Umbilical cord (tissue), 2 donors: ENCODE data around the gene DCHS2. TPM values are rescaled to one million over a fixed set of nuclear protein-coding genes. Genes with fewer than 3 reads are reported as not detected.
A peak's percentile ranks its signal among the peaks of the same experiment; 100 is the strongest.

Source experiments
- DNase-seq: peaks from one replicate; pipeline ENCODE4 v3.0.0-alpha.2; 2015; ENCODE audit warnings: low spot score
- total RNA-seq: library from RNA; depleted of rRNA; stranded (reverse); fragments of >200 nt; gene quantifications from one replicate; pipeline ENCODE4 v1.2.3, GENCODE V29; 2014; ENCODE audit warnings: low replicate concordance; ENCODE audit not compliant: insufficient read depth

The DCHS2 gene
- 10.6 TPM for total RNA-seq

- peak; percentile 70 for DNase-seq
Measured at GRCh38 chr4:154491341-154492271, at the start of gene DCHS2. Gene DCHS2, minus strand, starts transcription at chr4:154491799. Its CDS starts 444 bp downstream, at chr4:154491355.

- no peak for DNase-seq
Measured at GRCh38 chr4:154534296-154534695, 42.7 kb upstream of the DCHS2 start.

- DNase-seq: peak; percentile 76
Measured at GRCh38 chr4:154529728-154530519, 38.3 kb upstream of the DCHS2 start.

- no peak for DNase-seq
Measured at GRCh38 chr4:154528869-154529268, 37.3 kb upstream of the DCHS2 start.

GRCh38 chr4:154527308-154527707 lies 35.7 kb upstream of the DCHS2 start:
- DNase-seq: no peak

- no peak for DNase-seq
Measured at GRCh38 chr4:154526151-154526550, 34.6 kb upstream of the DCHS2 start.

- no peak for DNase-seq
Measured at GRCh38 chr4:154521607-154522006, 30.0 kb upstream of the DCHS2 start.

GRCh38 chr4:154519214-154519613 lies 27.6 kb upstream of the DCHS2 start:
- no peak for DNase-seq

GRCh38 chr4:154517591-154517990 lies 26.0 kb upstream of the DCHS2 start:
- no peak for DNase-seq

- DNase-seq: peak; percentile 52
Measured at GRCh38 chr4:154516318-154517029, 24.9 kb upstream of the DCHS2 start.

GRCh38 chr4:154511981-154512380 lies 20.4 kb upstream of the DCHS2 start:
- no peak for DNase-seq

- no peak for DNase-seq
Measured at GRCh38 chr4:154511548-154511947, 19.9 kb upstream of the DCHS2 start.

GRCh38 chr4:154507156-154507555 lies 15.6 kb upstream of the DCHS2 start:
- peak; percentile 50 for DNase-seq

- peak; percentile 72 for DNase-seq
Measured at GRCh38 chr4:154506253-154506652, 14.7 kb upstream of the DCHS2 start.

- DNase-seq: no peak
Measured at GRCh38 chr4:154503598-154503997, 12.0 kb upstream of the DCHS2 start.

- DNase-seq: no peak
Measured at GRCh38 chr4:154502111-154502510, 10.5 kb upstream of the DCHS2 start.

- DNase-seq: no peak
Measured at GRCh38 chr4:154497889-154498288, 6.3 kb upstream of the DCHS2 start.

- DNase-seq: no peak
Measured at GRCh38 chr4:154495867-154496266, 4.3 kb upstream of the DCHS2 start.

GRCh38 chr4:154492288-154492687 lies 689 bp upstream of the DCHS2 start:
- DNase-seq: no peak

- no peak for DNase-seq
Measured at GRCh38 chr4:154490583-154491340, 837 bp downstream of the DCHS2 start.

- DNase-seq: no peak
Measured at GRCh38 chr4:154490234-154490582, 1.4 kb downstream of the DCHS2 start.
